Ammon's horn (tissue), 1 donor: ENCODE measurements around the gene SLIT3.
"Not testable (repeated sequence)": the region's sequence is repeated elsewhere in the genome, so short reads cannot be mapped to it uniquely, and the experiment has no call there.

ENCODE experiments used
- DNase-seq: peaks from one replicate; pipeline ENCODE4 v3.0.0-alpha.2; 2016; ENCODE audit warnings: low spot score

SLIT3 gene

GRCh38 chr5:168645195-168645594 lies 655.7 kb downstream of the SLIT3 start:
- DNase-seq = no peak

GRCh38 chr5:168642019-168642418 lies 658.9 kb downstream of the SLIT3 start:
- DNase-seq = no peak

GRCh38 chr5:168638846-168639245 lies 662.1 kb downstream of the SLIT3 start:
- DNase-seq = not testable (repeated sequence)

GRCh38 chr5:168637793-168638192 lies 663.1 kb downstream of the SLIT3 start:
- no peak for DNase-seq

- no peak for DNase-seq
These were observed 663.7 kb downstream of the SLIT3 start for GRCh38 chr5:168637281-168637680.

GRCh38 chr5:168630958-168631357 lies 670.0 kb downstream of the SLIT3 start:
- not testable (repeated sequence) for DNase-seq

GRCh38 chr5:168624850-168625364 lies 676.0 kb downstream of the SLIT3 start:
- DNase-seq = no peak

GRCh38 chr5:168620807-168621206 lies 680.1 kb downstream of the SLIT3 start:
- DNase-seq = no peak

GRCh38 chr5:168614661-168615060 lies 686.3 kb downstream of the SLIT3 start:
- DNase-seq = no peak

- no peak for DNase-seq
These were observed 686.9 kb downstream of the SLIT3 start for GRCh38 chr5:168613996-168614395.

GRCh38 chr5:168613396-168613795 lies 687.5 kb downstream of the SLIT3 start:
- no peak for DNase-seq

GRCh38 chr5:168612996-168613395 lies 687.9 kb downstream of the SLIT3 start:
- no peak for DNase-seq

GRCh38 chr5:168612123-168612522 lies 688.8 kb downstream of the SLIT3 start:
- no peak for DNase-seq
